ENCODE data around the gene RABEP2.

DNA sequence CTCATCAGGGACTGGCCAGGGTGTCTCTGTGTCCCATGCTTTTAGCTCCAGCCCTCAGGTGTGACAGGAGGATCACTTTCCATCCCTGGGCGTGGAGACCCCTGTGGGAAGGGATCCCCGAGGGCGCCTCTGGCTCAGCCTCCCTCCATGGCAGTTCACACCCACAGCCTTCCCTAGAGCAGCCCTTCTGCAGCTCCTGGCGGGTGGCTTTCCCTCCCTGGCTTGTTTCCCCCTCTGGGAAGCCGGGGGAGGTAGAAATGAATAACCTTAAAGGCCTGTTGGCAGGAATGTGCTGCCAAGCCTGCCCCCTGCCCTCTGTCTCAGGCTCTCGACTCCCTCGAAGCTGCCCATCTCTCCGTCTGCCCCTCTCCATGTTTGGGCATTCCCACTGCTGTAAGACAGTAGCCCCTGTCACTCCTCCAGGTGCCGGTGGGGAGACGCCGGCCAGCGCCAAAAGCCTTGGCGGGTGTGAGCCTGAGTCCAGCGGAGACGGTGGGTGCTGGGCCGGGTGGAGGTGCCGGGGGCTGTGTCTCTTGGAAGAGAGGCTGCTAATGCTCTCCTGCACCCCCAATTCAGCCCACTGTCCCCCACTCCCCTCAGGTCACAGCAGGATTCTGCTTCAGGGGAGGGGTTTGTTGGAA lies 48.9 kb downstream of the RABEP2 start:
- TF ChIP-seq, protein P1, sequence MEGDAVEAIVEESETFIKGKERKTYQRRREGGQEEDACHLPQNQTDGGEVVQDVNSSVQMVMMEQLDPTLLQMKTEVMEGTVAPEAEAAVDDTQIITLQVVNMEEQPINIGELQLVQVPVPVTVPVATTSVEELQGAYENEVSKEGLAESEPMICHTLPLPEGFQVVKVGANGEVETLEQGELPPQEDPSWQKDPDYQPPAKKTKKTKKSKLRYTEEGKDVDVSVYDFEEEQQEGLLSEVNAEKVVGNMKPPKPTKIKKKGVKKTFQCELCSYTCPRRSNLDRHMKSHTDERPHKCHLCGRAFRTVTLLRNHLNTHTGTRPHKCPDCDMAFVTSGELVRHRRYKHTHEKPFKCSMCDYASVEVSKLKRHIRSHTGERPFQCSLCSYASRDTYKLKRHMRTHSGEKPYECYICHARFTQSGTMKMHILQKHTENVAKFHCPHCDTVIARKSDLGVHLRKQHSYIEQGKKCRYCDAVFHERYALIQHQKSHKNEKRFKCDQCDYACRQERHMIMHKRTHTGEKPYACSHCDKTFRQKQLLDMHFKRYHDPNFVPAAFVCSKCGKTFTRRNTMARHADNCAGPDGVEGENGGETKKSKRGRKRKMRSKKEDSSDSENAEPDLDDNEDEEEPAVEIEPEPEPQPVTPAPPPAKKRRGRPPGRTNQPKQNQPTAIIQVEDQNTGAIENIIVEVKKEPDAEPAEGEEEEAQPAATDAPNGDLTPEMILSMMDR (IDR thresholded peaks at IDR 0.05) = no peak
- TF ChIP-seq POLR2A (IDR thresholded peaks at IDR 0.05) = no peak
- no peak for TF ChIP-seq POLR2AphosphoS5 (IDR thresholded peaks at IDR 0.05)
- no peak for TF ChIP-seq EP300 (IDR thresholded peaks at IDR 0.05)
